ENCODE data around the gene ZNF202. TPM values are rescaled to one million over a fixed set of nuclear protein-coding genes. Genes with fewer than 3 reads are reported as not detected.

The ZNF202 gene
- total and polyA plus RNA-seq, 2 experiments from 2014 or later: 4.5 to 5.5 TPM

- no peaks in the 10 kb centered on the region for H3F3A ChIP-seq (ENCODE audit: insufficient read depth)
- H3K4me3 ChIP-seq: no peak overlapping the region
- H4K20me1 ChIP-seq (ENCODE audit: insufficient read depth): no peaks in the 10 kb centered on the region
- in situ Hi-C loops (cut with MboI): no loop called here
- H3K79me2 ChIP-seq (ENCODE audit: insufficient read depth): no peaks in the 10 kb centered on the region
- no peak overlapping the region for H3K27ac ChIP-seq
- no peak overlapping the region for H3K4me2 ChIP-seq (ENCODE audit: unreplicated experiment)
- no peaks in the 10 kb centered on the region for H3K9me3 ChIP-seq (ENCODE audit: low read depth)
- no peak overlapping the region for H3K9ac ChIP-seq
- WGBS, 2 experiments (ENCODE audit: low coverage in 1 of 2, low lambda C conversion rate in 2 of 2, missing lambda C conversion rate in 2 of 2): 0% methylated on average over 1 of the region's 1 CpG
- H2AFZ ChIP-seq: no peak overlapping the region
- H3K27me3 ChIP-seq (replicated peaks; ENCODE audit: insufficient read depth): no peaks in the 10 kb centered on the region
- TF ChIP-seq EZH2phosphoT487 (IDR thresholded peaks at IDR 0.05; ENCODE audit: insufficient read depth, low read depth): no peak
- no peak for TF ChIP-seq EZH2 (IDR thresholded peaks at IDR 0.05; ENCODE audit: insufficient read depth, poor library complexity, severe bottlenecking)
- no peaks in the 10 kb centered on the region for H3K9me2 ChIP-seq (ENCODE audit: insufficient read depth)
- H3K4me1 ChIP-seq (ENCODE audit: insufficient read depth): no peaks in the 10 kb centered on the region
- DNase-seq: no peak
- no peaks in the 10 kb centered on the region for H3K36me3 ChIP-seq (ENCODE audit: low read depth)
These were observed 24.1 kb upstream of the ZNF202 start for GRCh38 chr11:123765601-123766000.

DNA sequence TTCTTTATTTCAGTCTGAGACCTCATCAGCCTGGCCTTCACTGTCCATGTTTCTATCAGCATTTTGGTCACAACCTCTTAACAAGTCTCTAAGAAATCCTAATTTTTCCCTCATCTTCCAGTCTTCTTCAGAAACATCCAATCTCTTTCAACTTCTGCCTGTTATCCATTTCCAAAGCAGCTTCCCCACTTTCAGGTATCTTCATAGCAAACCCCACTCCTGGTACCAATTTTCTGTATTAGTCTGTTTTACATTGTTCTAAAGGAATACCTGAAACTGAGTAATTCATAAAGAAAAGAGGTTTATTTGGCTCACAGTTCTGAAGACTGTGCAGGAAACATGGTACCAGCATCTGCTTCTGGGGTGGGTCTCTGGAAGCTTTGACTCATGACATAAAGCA, 21.0 kb upstream of the ZNF202 start:
- peaks cover 12% of the 10 kb centered on the region; the same call in 1 of the 2 replicates for H3K27me3 ChIP-seq (replicated peaks; ENCODE audit: insufficient read depth)
- no peaks in the 10 kb centered on the region for H3K9me2 ChIP-seq (ENCODE audit: insufficient read depth)
- no peak for TF ChIP-seq EZH2 (IDR thresholded peaks at IDR 0.05; ENCODE audit: insufficient read depth, poor library complexity, severe bottlenecking)
- TF ChIP-seq EZH2phosphoT487 (IDR thresholded peaks at IDR 0.05; ENCODE audit: insufficient read depth, low read depth): no peak
- no peaks in the 10 kb centered on the region for H3F3A ChIP-seq (ENCODE audit: insufficient read depth)
- H3K9me3 ChIP-seq (ENCODE audit: low read depth): no peaks in the 10 kb centered on the region
- no peak overlapping the region for H3K9ac ChIP-seq
- H2AFZ ChIP-seq: no peak overlapping the region
- in situ Hi-C loops (cut with MboI): no loop called here
- H3K79me2 ChIP-seq (ENCODE audit: insufficient read depth): no peaks in the 10 kb centered on the region
- H3K4me1 ChIP-seq (ENCODE audit: insufficient read depth): no peaks in the 10 kb centered on the region
- no peak overlapping the region for H3K4me3 ChIP-seq
- no peak overlapping the region for H3K27ac ChIP-seq
- H4K20me1 ChIP-seq (ENCODE audit: insufficient read depth): no peaks in the 10 kb centered on the region
- no peak overlapping the region for H3K4me2 ChIP-seq (ENCODE audit: unreplicated experiment)
- no peaks in the 10 kb centered on the region for H3K36me3 ChIP-seq (ENCODE audit: low read depth)
- no peak for DNase-seq

DNA sequence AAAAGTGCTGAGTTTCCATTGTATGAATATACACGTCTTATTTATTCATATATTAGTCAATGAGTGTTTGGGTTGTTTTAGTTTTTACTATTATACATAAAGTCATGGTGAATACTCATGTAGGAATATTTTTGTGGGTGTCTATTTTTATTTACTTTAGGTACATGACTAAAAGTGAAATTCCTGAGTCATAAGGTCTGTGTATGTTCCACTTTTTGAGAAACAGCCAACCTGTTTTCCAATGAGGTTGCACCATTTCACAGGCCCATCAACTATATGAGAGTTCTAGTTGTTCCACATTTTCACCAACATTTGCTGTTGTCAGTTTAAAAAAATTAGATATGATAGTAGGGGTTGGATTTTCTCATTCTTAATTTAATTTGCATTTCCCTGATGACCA, 19.4 kb upstream of the ZNF202 start:
- H3F3A ChIP-seq (ENCODE audit: insufficient read depth): no peaks in the 10 kb centered on the region
- H3K27ac ChIP-seq: no peak overlapping the region
- no peak overlapping the region for H2AFZ ChIP-seq
- H3K4me2 ChIP-seq (ENCODE audit: unreplicated experiment): no peak overlapping the region
- no peaks in the 10 kb centered on the region for H3K79me2 ChIP-seq (ENCODE audit: insufficient read depth)
- no peak overlapping the region for H3K4me3 ChIP-seq
- H3K27me3 ChIP-seq (replicated peaks; ENCODE audit: insufficient read depth): peaks cover 12% of the 10 kb centered on the region; the same call in 1 of the 2 replicates
- H3K9me3 ChIP-seq (ENCODE audit: low read depth): no peaks in the 10 kb centered on the region
- no peaks in the 10 kb centered on the region for H3K4me1 ChIP-seq (ENCODE audit: insufficient read depth)
- in situ Hi-C loops (cut with MboI): no loop called here
- no peaks in the 10 kb centered on the region for H3K9me2 ChIP-seq (ENCODE audit: insufficient read depth)
- no peaks in the 10 kb centered on the region for H4K20me1 ChIP-seq (ENCODE audit: insufficient read depth)
- TF ChIP-seq EZH2 (IDR thresholded peaks at IDR 0.05; ENCODE audit: insufficient read depth, poor library complexity, severe bottlenecking): no peak
- no peak for TF ChIP-seq EZH2phosphoT487 (IDR thresholded peaks at IDR 0.05; ENCODE audit: insufficient read depth, low read depth)
- whole genome bisulfite sequencing, 2 experiments (ENCODE audit: low coverage in 1 of 2, low lambda C conversion rate in 2 of 2, missing lambda C conversion rate in 2 of 2): 25 to 40% methylated on average over 1 of the region's 1 CpG
- no peak for DNase-seq
- no peaks in the 10 kb centered on the region for H3K36me3 ChIP-seq (ENCODE audit: low read depth)
- no peak overlapping the region for H3K9ac ChIP-seq

DNA sequence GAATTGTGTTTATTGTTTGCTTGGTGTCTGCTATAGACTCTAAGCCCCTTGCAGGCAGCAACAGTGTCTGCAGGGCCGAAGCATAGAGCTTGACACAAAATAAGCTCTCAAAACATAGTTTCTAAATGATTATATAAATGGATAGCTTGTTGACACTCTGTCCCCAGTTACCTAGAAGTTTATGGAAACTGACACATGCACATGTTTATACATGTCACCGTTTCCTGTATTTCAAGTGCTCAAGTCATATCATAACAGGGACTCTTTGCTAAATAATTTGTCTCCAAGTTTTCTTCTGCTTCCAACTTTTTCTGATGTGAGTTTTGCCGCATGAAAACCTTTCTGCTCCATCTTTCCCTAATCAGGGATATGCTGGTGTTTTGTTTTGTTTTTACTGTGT, 16.5 kb upstream of the ZNF202 start:
- no peak for DNase-seq
- H3K27me3 ChIP-seq (replicated peaks; ENCODE audit: insufficient read depth): peaks cover 22% of the 10 kb centered on the region; the same call in 1 of the 2 replicates
- no peak overlapping the region for H2AFZ ChIP-seq
- no peaks in the 10 kb centered on the region for H3F3A ChIP-seq (ENCODE audit: insufficient read depth)
- no peaks in the 10 kb centered on the region for H3K9me2 ChIP-seq (ENCODE audit: insufficient read depth)
- no peak overlapping the region for H3K4me3 ChIP-seq
- no peaks in the 10 kb centered on the region for H3K4me1 ChIP-seq (ENCODE audit: insufficient read depth)
- no peaks in the 10 kb centered on the region for H3K9me3 ChIP-seq (ENCODE audit: low read depth)
- H3K4me2 ChIP-seq (ENCODE audit: unreplicated experiment): no peak overlapping the region
- H3K36me3 ChIP-seq (ENCODE audit: low read depth): no peaks in the 10 kb centered on the region
- no peak for TF ChIP-seq EZH2 (IDR thresholded peaks at IDR 0.05; ENCODE audit: insufficient read depth, poor library complexity, severe bottlenecking)
- no peak for TF ChIP-seq EZH2phosphoT487 (IDR thresholded peaks at IDR 0.05; ENCODE audit: insufficient read depth, low read depth)
- H4K20me1 ChIP-seq (ENCODE audit: insufficient read depth): no peaks in the 10 kb centered on the region
- WGBS, 2 experiments (ENCODE audit: low coverage in 1 of 2, low lambda C conversion rate in 2 of 2, missing lambda C conversion rate in 2 of 2): 22 to 36% methylated on average over 3 of the region's 3 CpGs
- no peak overlapping the region for H3K27ac ChIP-seq
- H3K9ac ChIP-seq: no peak overlapping the region
- in situ Hi-C loops (cut with MboI): no loop called here
- no peaks in the 10 kb centered on the region for H3K79me2 ChIP-seq (ENCODE audit: insufficient read depth)

GRCh38 chr11:123755813-123756212, 14.4 kb upstream of the ZNF202 start:
- no peaks in the 10 kb centered on the region for H3K9me2 ChIP-seq (ENCODE audit: insufficient read depth)
- H3K4me2 ChIP-seq (ENCODE audit: unreplicated experiment): no peak overlapping the region
- no peaks in the 10 kb centered on the region for H3K79me2 ChIP-seq (ENCODE audit: insufficient read depth)
- no peaks in the 10 kb centered on the region for H4K20me1 ChIP-seq (ENCODE audit: insufficient read depth)
- no peak for DNase-seq
- no peak overlapping the region for H3K9ac ChIP-seq
- H3K27me3 ChIP-seq (replicated peaks; ENCODE audit: insufficient read depth): peaks cover 27% of the 10 kb centered on the region
- no peaks in the 10 kb centered on the region for H3K9me3 ChIP-seq (ENCODE audit: low read depth)
- H3K36me3 ChIP-seq (ENCODE audit: low read depth): no peaks in the 10 kb centered on the region
- 29 to 32% methylated on average over 3 of the region's 3 CpGs for WGBS, 2 experiments (ENCODE audit: low coverage in 1 of 2, low lambda C conversion rate in 2 of 2, missing lambda C conversion rate in 2 of 2)
- in situ Hi-C loops (cut with MboI): no loop called here
- no peak overlapping the region for H3K4me3 ChIP-seq
- H2AFZ ChIP-seq: no peak overlapping the region
- TF ChIP-seq EZH2phosphoT487 (IDR thresholded peaks at IDR 0.05; ENCODE audit: insufficient read depth, low read depth) (no peak), EZH2 (IDR thresholded peaks at IDR 0.05; ENCODE audit: insufficient read depth, poor library complexity, severe bottlenecking) (no peak)
- H3F3A ChIP-seq (ENCODE audit: insufficient read depth): no peaks in the 10 kb centered on the region
- H3K4me1 ChIP-seq (ENCODE audit: insufficient read depth): no peaks in the 10 kb centered on the region
- no peak overlapping the region for H3K27ac ChIP-seq
